ENCODE results near the gene LCN1. TPM values are rescaled to one million over a fixed set of nuclear protein-coding genes. Genes with fewer than 3 reads are reported as not detected.

LCN1 gene
- total RNA-seq, 1 experiment from 2014 or later, result not detected

- Histone ChIP-seq H2BK15ac (ENCODE audit: low read depth, low read length) (no peak overlapping the region), H2BK5ac (ENCODE audit: insufficient read length, low read length) (no peak overlapping the region), H3K27ac (ENCODE audit: insufficient read length, low read depth, low read length) (no peak overlapping the region), H3K23ac (ENCODE audit: insufficient read length, low read depth, low read length) (no peak overlapping the region), H3K9me3 (ENCODE audit: control insufficient read depth, low read depth, low read length) (no peaks in the 10 kb centered on the region), H3K9ac (ENCODE audit: extremely low read depth, insufficient read length, low read length) (no peak overlapping the region), H3T11ph (ENCODE audit: low read length) (no peak overlapping the region), H3K27me3 (ENCODE audit: insufficient read depth, low read length) (no peaks in the 10 kb centered on the region), H4K20me1 (ENCODE audit: control insufficient read depth, insufficient read depth, insufficient read length) (no peaks in the 10 kb centered on the region), H3K4me2 (ENCODE audit: insufficient read depth, insufficient read length, low read length) (no peak overlapping the region), H4K8ac (replicated peaks; ENCODE audit: insufficient read length, low read depth, low read length) (no peak overlapping the region), H2AK5ac (ENCODE audit: insufficient read length, low read length) (no peak overlapping the region), H3K79me1 (ENCODE audit: insufficient read depth, low read depth, low read length, poor library complexity, severe bottlenecking) (no peaks in the 10 kb centered on the region), H3K4ac (ENCODE audit: low read depth, low read length) (no peak overlapping the region), H2BK20ac (ENCODE audit: low read depth, low read length, poor library complexity, severe bottlenecking) (no peak overlapping the region), H2AFZ (ENCODE audit: low read length) (no peak overlapping the region), H3K14ac (ENCODE audit: insufficient read depth, low read length) (no peak overlapping the region), H2BK12ac (ENCODE audit: insufficient read length, low read depth, low read length) (no peak overlapping the region), H3K56ac (ENCODE audit: insufficient read length, low read depth, low read length) (no peak overlapping the region), H3K4me1 (ENCODE audit: insufficient read depth, low read length) (no peaks in the 10 kb centered on the region), H3K79me2 (ENCODE audit: insufficient read depth, low read length) (no peaks in the 10 kb centered on the region), H3K23me2 (ENCODE audit: insufficient read length, low read depth, low read length, poor library complexity, severe bottlenecking) (no peaks in the 10 kb centered on the region), H2BK120ac (ENCODE audit: low read depth, low read length, poor library complexity, severe bottlenecking) (no peak overlapping the region), H4K5ac (ENCODE audit: insufficient read length, low read depth, low read length) (no peak overlapping the region), H4K91ac (ENCODE audit: insufficient read length, low read depth, low read length) (no peak overlapping the region), H3K18ac (ENCODE audit: insufficient read length, low read depth, low read length) (no peak overlapping the region)
- H3K27me3 Mint-ChIP-seq (ENCODE audit: low read depth), result no peaks in the 10 kb centered on the region
- no peak for TF ChIP-seq CTCF (conservative IDR thresholded peaks at IDR 0.05)
- no peaks in the 10 kb centered on the region for H3K9me3 Mint-ChIP-seq
- no CpG with 5 or more reads among the region's 18 CpGs for WGBS (ENCODE audit: extremely low coverage, insufficient read length, low lambda C conversion rate)
- H3K4me1 Mint-ChIP-seq, result peaks cover 10 to 14% of the 10 kb centered on the region in 2 experiments; a peak in 3 of 4 replicates
- no peak overlapping the region; a peak in 1 of 5 replicates for H3K4me3 Mint-ChIP-seq
- DNase-seq, result no peak
- H3K36me3 Mint-ChIP-seq (ENCODE audit: insufficient read depth in 1 of 3, low read depth in 3 of 3), result peaks cover 26 to 58% (median 53%) of the 10 kb centered on the region in 3 experiments
- H3K27ac Mint-ChIP-seq, result no peak overlapping the region
Measured at GRCh38 chr9:135488013-135488330, 33.3 kb upstream of the LCN1 start.
